Measurements from ENCODE around the gene CERK. TPM values are rescaled to one million over a fixed set of nuclear protein-coding genes. Genes with fewer than 3 reads are reported as not detected.
A peak's percentile ranks its signal among the peaks of the same experiment; 100 is the strongest.

CERK gene
- total and polyA plus RNA-seq, 9 of the 15 experiments (the other 6 are each of a cell fraction or from before 2014, with no cell fraction given) = 1.1 to 14.9 (median 8.7) TPM

DNA sequence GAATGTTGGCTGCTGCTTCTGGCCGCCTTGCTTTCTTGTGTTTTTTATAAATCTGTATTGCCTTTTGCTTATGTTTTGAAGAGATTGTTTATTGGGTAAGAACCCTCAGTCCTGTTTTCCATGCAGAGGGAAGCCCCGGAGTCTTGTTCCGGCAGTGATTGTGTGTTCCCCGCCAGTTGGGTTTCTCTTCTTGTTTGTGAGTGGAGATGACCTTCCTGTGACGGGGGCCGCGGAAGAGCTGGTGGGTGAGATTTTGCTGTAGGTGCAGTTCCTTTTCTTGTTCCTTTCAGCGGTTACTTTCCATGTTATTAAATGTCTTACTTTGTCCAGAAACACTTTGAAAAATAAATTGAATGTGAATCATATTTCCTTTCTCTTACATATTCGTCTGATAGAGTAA is 32.7 kb upstream of the CERK start:
- peaks cover 34% of the 10 kb centered on the region for H3K79me2 ChIP-seq (ENCODE audit: control insufficient read depth, insufficient read depth, low read length)
- H3K27ac ChIP-seq (ENCODE audit: extremely low read depth, low read depth, low read length) = no peak overlapping the region
- H3K9me3 ChIP-seq (replicated peaks; ENCODE audit: control insufficient read depth, insufficient read depth, low read depth, low read length) = no peaks in the 10 kb centered on the region
- in situ Hi-C loops (cut with MboI) (no loop called here), intact Hi-C loops (cut with micrococcal nuclease) (no loop called here)
- H3K9ac ChIP-seq (ENCODE audit: insufficient read depth in 1 of 2, low read depth in 2 of 2, low read length in 2 of 2) = no peak overlapping the region
- no peak for FAIRE-seq
- CTCF ChIA-PET (ENCODE audit: low intra/inter-chr PET ratio) = no interaction called here
- H3K4me1 ChIP-seq (replicated peaks in 1 of 2; ENCODE audit: control insufficient read depth in 2 of 2, insufficient read depth in 2 of 2, low read length in 2 of 2) = peaks cover 22 to 38% of the 10 kb centered on the region in 2 experiments
- no peak overlapping the region for H2AFZ ChIP-seq (ENCODE audit: low read depth, low read length)
- no peak for TF ChIP-seq NONO (IDR thresholded peaks at IDR 0.05; ENCODE audit: low read depth in 2 of 2, low read length in 1 of 2)
- no peak for TF ChIP-seq ZSCAN32 (CRISPR knock-in tag; IDR thresholded peaks at IDR 0.05)
- no peak for TF ChIP-seq BRD4 (IDR thresholded peaks at IDR 0.05)
- no peak for TF ChIP-seq MTA3 (IDR thresholded peaks at IDR 0.05; ENCODE audit: borderline replicate concordance)
- TF ChIP-seq ADNP (tag; IDR thresholded peaks at IDR 0.05) = no peak
- TF ChIP-seq RAD51 (IDR thresholded peaks at IDR 0.05; ENCODE audit: borderline replicate concordance, low read depth) = no peak
- no peak overlapping the region for H3K4me2 ChIP-seq (ENCODE audit: insufficient read depth, low read length)
- no peak for DNase-seq (ENCODE audit: extremely low read depth in 1 of 4, low spot score in 3 of 4)
- peaks cover 5% of the 10 kb centered on the region; the same call in 2 of the 3 replicates for H3K36me3 ChIP-seq (ENCODE audit: control insufficient read depth, insufficient read depth, low read length)
- H3K9me1 ChIP-seq (ENCODE audit: control insufficient read depth, insufficient read depth, low read length) = no peaks in the 10 kb centered on the region
- WGBS (ENCODE audit: insufficient coverage, low coverage, missing lambda C conversion rate) = 81% methylated on average over 6 of the region's 9 CpGs
- H3K27me3 ChIP-seq (ENCODE audit: control insufficient read depth in 2 of 2, insufficient read depth in 2 of 2, low read length in 2 of 2) = no peaks in the 10 kb centered on the region
- no peak overlapping the region for H3K4me3 ChIP-seq
- no peak for ATAC-seq
- no TSS peak for BruUV-seq (replicated peaks)
- POLR2A ChIA-PET = interaction anchor here (1.4 kb wide), 1 partner anchor 9 kb away, joined by 6 read pairs; no protein-coding TSS in a partner anchor
- 0 out of 2 replicates have a peak, but pooled peaks cover 4% of the 10 kb centered on the region for H4K20me1 ChIP-seq (replicated peaks; ENCODE audit: control insufficient read depth, insufficient read depth, low read length)

DNA sequence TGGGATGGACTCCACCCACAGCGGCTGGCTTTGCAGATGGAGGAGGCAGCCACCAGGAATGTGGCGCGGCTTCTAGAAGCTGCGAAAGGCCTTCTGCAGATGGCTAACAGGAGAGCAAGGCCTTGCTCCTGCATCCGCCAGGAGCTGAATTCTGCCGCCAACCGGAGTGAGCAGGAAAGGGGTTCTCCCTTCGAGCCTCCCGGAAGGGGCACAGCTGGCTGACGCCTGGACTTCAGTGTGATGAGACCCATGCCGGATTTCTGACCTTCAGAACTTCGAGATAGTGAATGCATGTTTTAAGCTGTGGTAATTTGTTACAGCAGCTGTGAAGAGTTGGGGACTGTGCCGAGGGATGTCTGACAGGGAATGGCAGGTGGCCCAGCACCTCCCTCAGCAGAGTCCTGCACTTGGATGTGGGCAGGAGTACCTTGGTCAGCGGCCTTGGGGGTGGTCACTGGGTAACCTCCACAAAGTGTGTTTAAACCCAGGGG is 32.1 kb upstream of the CERK start:
- Histone ChIP-seq H3K36me3 (ENCODE audit: control insufficient read depth, insufficient read depth, low read length) (peaks cover 6% of the 10 kb centered on the region; the same call in 2 of the 3 replicates), H3K4me2 (ENCODE audit: insufficient read depth, low read length) (no peak overlapping the region), H3K9ac (ENCODE audit: insufficient read depth in 1 of 2, low read depth in 2 of 2, low read length in 2 of 2) (peak overlapping the region in 1 of 2 experiments; percentile 68; a peak in 1 of 4 replicates), H3K9me3 (replicated peaks; ENCODE audit: control insufficient read depth, insufficient read depth, low read depth, low read length) (no peaks in the 10 kb centered on the region), H3K79me2 (ENCODE audit: control insufficient read depth, insufficient read depth, low read length) (peaks cover 30% of the 10 kb centered on the region), H2AFZ (ENCODE audit: low read depth, low read length) (no peak overlapping the region), H3K27ac (ENCODE audit: extremely low read depth, low read depth, low read length) (no peak overlapping the region), H3K9me1 (ENCODE audit: control insufficient read depth, insufficient read depth, low read length) (no peaks in the 10 kb centered on the region), H3K27me3 (ENCODE audit: control insufficient read depth in 2 of 2, insufficient read depth in 2 of 2, low read length in 2 of 2) (no peaks in the 10 kb centered on the region), H4K20me1 (replicated peaks; ENCODE audit: control insufficient read depth, insufficient read depth, low read length) (0 out of 2 replicates have a peak, but pooled peaks cover 4% of the 10 kb centered on the region), H3K4me3 (no peak overlapping the region), H3K4me1 (replicated peaks in 1 of 2; ENCODE audit: control insufficient read depth in 2 of 2, insufficient read depth in 2 of 2, low read length in 2 of 2) (peaks cover 18 to 34% of the 10 kb centered on the region in 2 experiments)
- POLR2A ChIA-PET = interaction anchor here (1.0 to 1.4 kb wide), 2 partner anchors 10 to 153 kb away, joined by 5 to 6 read pairs; no protein-coding TSS in a partner anchor
- CTCF ChIA-PET (ENCODE audit: low intra/inter-chr PET ratio) = no interaction called here
- no TSS peak for BruUV-seq (replicated peaks)
- no peak for ATAC-seq
- in situ Hi-C loops (cut with MboI) (no loop called here), intact Hi-C loops (cut with micrococcal nuclease) (no loop called here)
- no peak for DNase-seq (ENCODE audit: extremely low read depth in 1 of 4, low spot score in 3 of 4)
- 79% methylated on average over 9 of the region's 14 CpGs for WGBS (ENCODE audit: insufficient coverage, low coverage, missing lambda C conversion rate)
- no peak for FAIRE-seq
- no peak for TF ChIP-seq GTF2F1 (IDR thresholded peaks at IDR 0.05; ENCODE audit: low read depth, low read length)
- TF ChIP-seq CBX5 (IDR thresholded peaks at IDR 0.05; ENCODE audit: borderline replicate concordance, low read depth) = no peak
- TF ChIP-seq, protein P1, sequence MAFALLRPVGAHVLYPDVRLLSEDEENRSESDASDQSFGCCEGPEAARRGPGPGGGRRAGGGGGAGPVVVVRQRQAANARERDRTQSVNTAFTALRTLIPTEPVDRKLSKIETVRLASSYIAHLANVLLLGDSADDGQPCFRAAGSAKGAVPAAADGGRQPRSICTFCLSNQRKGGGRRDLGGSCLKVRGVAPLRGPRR (CRISPR knock-in tag; IDR thresholded peaks at IDR 0.05) = no peak
- TF ChIP-seq, protein P2, sequence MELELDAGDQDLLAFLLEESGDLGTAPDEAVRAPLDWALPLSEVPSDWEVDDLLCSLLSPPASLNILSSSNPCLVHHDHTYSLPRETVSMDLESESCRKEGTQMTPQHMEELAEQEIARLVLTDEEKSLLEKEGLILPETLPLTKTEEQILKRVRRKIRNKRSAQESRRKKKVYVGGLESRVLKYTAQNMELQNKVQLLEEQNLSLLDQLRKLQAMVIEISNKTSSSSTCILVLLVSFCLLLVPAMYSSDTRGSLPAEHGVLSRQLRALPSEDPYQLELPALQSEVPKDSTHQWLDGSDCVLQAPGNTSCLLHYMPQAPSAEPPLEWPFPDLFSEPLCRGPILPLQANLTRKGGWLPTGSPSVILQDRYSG (tag; conservative IDR thresholded peaks at IDR 0.05; ENCODE audit: low read depth) = no peak
- no peak for TF ChIP-seq ZNF134 (CRISPR knock-in tag; conservative IDR thresholded peaks at IDR 0.05)
- TF ChIP-seq, protein P3, sequence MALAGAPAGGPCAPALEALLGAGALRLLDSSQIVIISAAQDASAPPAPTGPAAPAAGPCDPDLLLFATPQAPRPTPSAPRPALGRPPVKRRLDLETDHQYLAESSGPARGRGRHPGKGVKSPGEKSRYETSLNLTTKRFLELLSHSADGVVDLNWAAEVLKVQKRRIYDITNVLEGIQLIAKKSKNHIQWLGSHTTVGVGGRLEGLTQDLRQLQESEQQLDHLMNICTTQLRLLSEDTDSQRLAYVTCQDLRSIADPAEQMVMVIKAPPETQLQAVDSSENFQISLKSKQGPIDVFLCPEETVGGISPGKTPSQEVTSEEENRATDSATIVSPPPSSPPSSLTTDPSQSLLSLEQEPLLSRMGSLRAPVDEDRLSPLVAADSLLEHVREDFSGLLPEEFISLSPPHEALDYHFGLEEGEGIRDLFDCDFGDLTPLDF (CRISPR knock-in tag; IDR thresholded peaks at IDR 0.05) = no peak
- no peak for TF ChIP-seq XRCC3 (IDR thresholded peaks at IDR 0.05)
- no peak for TF ChIP-seq SMC3 (conservative IDR thresholded peaks at IDR 0.05; ENCODE audit: insufficient read depth, low read depth, low read length)
- TF ChIP-seq ZNF766 (CRISPR knock-in tag; conservative IDR thresholded peaks at IDR 0.05) = no peak
